ENCODE measurements around the gene MTMR10.

- TF ChIP-seq CTCF (IDR thresholded peaks at IDR 0.05) (no peak), POLR2A (IDR thresholded peaks at IDR 0.05) (no peak)
Measured at GRCh38 chr15:30929982-30930381, 61.4 kb downstream of the MTMR10 start.
